HepG2 (cell line): ENCODE results near the gene ARHGAP22. TPM values are rescaled to one million over a fixed set of nuclear protein-coding genes. Genes with fewer than 3 reads are reported as not detected.

Experiments used
- ATAC-seq: fragments of 200-7000 bp; cut with Tn5 transposase; 3 replicates; pipeline ENCODE4 v1.9.1; 2020; ENCODE audit warnings: mild to moderate bottlenecking, moderate library complexity
- BruUV-seq: library from RNA; stranded (reverse); fragments of 400-500 nt; replicated peaks from 2 replicates; lab custom pipeline; 2021; lab: Mats Ljungman, UMichigan
- CTCF ChIA-PET: fragments of 300-600 bp; formaldehyde crosslinking; extraction: SDS; loops from one replicate; lab custom pipeline; 2021; ENCODE audit warnings: low total read pairs, inconsistent platforms, low intra/inter-chr PET ratio; lab: Yijun Ruan, JAX
- POLR2A ChIA-PET: fragments of 350-600 bp; sonication (Branson Sonifier 250); formaldehyde crosslinking; loops from one replicate; lab custom pipeline; 2020; ENCODE audit warnings: antibody characterized with exemption, inconsistent platforms; lab: Yijun Ruan, JAX
- DNase-seq: peaks from one replicate; pipeline ENCODE4 v3.0.0-alpha.2; 2015; ENCODE audit warnings: low spot score
- FAIRE-seq: peaks from 3 replicates; lab custom pipeline; 2011; peaks lifted over from hg19 to GRCh38; lab: Jason Lieb, UNC
- H2AFZ ChIP-seq: one replicate; pipeline ENCODE4 v1.6.1; 2011; ENCODE audit warnings: low read length, inconsistent platforms
- H3K27ac ChIP-seq: fragments of 300-600 bp; 3 replicates; pipeline ENCODE4 v1.8.0; 2011; ENCODE audit warnings: mixed run types, mild to moderate bottlenecking, mixed read lengths, low read length, inconsistent platforms; ENCODE audit not compliant: insufficient read depth; ENCODE audit errors: extremely low read length
- H3K27me3 ChIP-seq, 2 experiments: fragments of 200-600 bp in 1 of 2; 2 replicates in 1 of 2; 3 replicates in 1 of 2; pipeline versions ENCODE4 v1.6.0 to v1.8.0; 2011; ENCODE audit warnings: low read length in 2 of 2, mild to moderate bottlenecking in 2 of 2, moderate library complexity in 2 of 2, inconsistent platforms in 1 of 2; ENCODE audit not compliant: insufficient read depth in 2 of 2, control insufficient read depth in 1 of 2
- H3K36me3 ChIP-seq, 2 experiments: fragments of 200-600 bp in 1 of 2; replicated peaks in 1 of 2; 2 replicates in 1 of 2; 3 replicates in 1 of 2; pipeline versions ENCODE4 v1.5.1 to v1.8.0; 2011; ENCODE audit warnings: low read length in 2 of 2, inconsistent platforms in 1 of 2; ENCODE audit not compliant: insufficient read depth in 2 of 2, control insufficient read depth in 1 of 2
- H3K4me1 ChIP-seq: 2 replicates; pipeline ENCODE4 v1.5.1; 2012; ENCODE audit warnings: low read length, inconsistent platforms; ENCODE audit not compliant: insufficient read depth
- H3K4me2 ChIP-seq: 2 replicates; pipeline ENCODE4 v1.6.0; 2011; ENCODE audit warnings: low read depth, low read length, inconsistent platforms
- H3K4me3 ChIP-seq, 3 experiments: fragments of 200-600 bp in 1 of 3; sonication (generic), shearing (Covaris generic) in 1 of 3; replicated peaks in 1 of 3; 2 replicates each; pipeline ENCODE4 v1.5.1; 2011 to 2016; ENCODE audit warnings: low read length in 3 of 3, inconsistent platforms in 2 of 3, low read depth in 2 of 3, mild to moderate bottlenecking in 2 of 3, control low read depth in 1 of 3, mixed read lengths in 1 of 3; ENCODE audit not compliant: insufficient read depth in 1 of 3
- H3K79me2 ChIP-seq: one replicate; pipeline ENCODE4 v1.6.1; 2011; ENCODE audit warnings: low read length, inconsistent platforms; ENCODE audit not compliant: insufficient read depth
- H3K9ac ChIP-seq: 2 replicates; pipeline ENCODE4 v1.6.0; 2011; ENCODE audit warnings: mild to moderate bottlenecking, low read depth, low read length, inconsistent platforms; ENCODE audit not compliant: insufficient read depth
- H3K9me3 ChIP-seq: 2 replicates; pipeline ENCODE4 v1.5.1; 2012; ENCODE audit warnings: mild to moderate bottlenecking, low read length
- H4K20me1 ChIP-seq: 2 replicates; pipeline ENCODE4 v1.6.0; 2011; ENCODE audit warnings: inconsistent platforms, mild to moderate bottlenecking, low read length, moderate library complexity; ENCODE audit not compliant: insufficient read depth
- AKNA ChIP-seq: sonication (generic); formaldehyde crosslinking; IDR thresholded peaks from 2 replicates; pipeline ENCODE4 v1.4.0; 2020; ENCODE audit warnings: missing genetic modification reagents, borderline replicate concordance
- DMTF1 ChIP-seq: sonication (generic); formaldehyde crosslinking; IDR thresholded peaks from 2 replicates; pipeline ENCODE4 v1.4.0; 2020; ENCODE audit warnings: mild to moderate bottlenecking, missing genetic modification reagents
- GPN1 ChIP-seq: sonication (generic); formaldehyde crosslinking; IDR thresholded peaks from 2 replicates; pipeline ENCODE4 v1.5.1; 2020; ENCODE audit warnings: missing genetic modification reagents, borderline replicate concordance
- KDM4B ChIP-seq: sonication (generic); formaldehyde crosslinking; IDR thresholded peaks from 2 replicates; pipeline ENCODE4 v1.4.0; 2020; ENCODE audit warnings: missing genetic modification reagents
- NFAT5 ChIP-seq: sonication (generic); formaldehyde crosslinking; IDR thresholded peaks from 2 replicates; pipeline ENCODE4 v1.4.0; 2020; ENCODE audit warnings: missing genetic modification reagents
- TOPORS ChIP-seq: sonication (generic); formaldehyde crosslinking; IDR thresholded peaks from 2 replicates; pipeline ENCODE4 v1.8.0; 2023; ENCODE audit warnings: mild to moderate bottlenecking, missing genetic modification reagents
- ZNF256 ChIP-seq: sonication (generic); formaldehyde crosslinking; conservative IDR thresholded peaks from 2 replicates; pipeline ENCODE4 v1.4.0; 2020; ENCODE audit warnings: missing genetic modification reagents
- ZNF878 ChIP-seq: sonication (generic); formaldehyde crosslinking; IDR thresholded peaks from 2 replicates; pipeline ENCODE4 v1.8.1; 2023; ENCODE audit warnings: mild to moderate bottlenecking, missing genetic modification reagents, moderate library complexity
- WGBS: methylation state at CpG from one replicate; pipeline ENCODE4 v1.1.6; 2017; ENCODE audit warnings: low lambda C conversion rate; 5-methylcytosine and 5-hydroxymethylcytosine counted together
- in situ Hi-C: cut with HindIII; loops from 2 replicates; pipeline ENCODE4 v1.10.0; 2017; ENCODE audit warnings: low pct_unique_long_range_greater_than_20kb; ENCODE audit not compliant: extremely low pct_ligation_motif_present
- intact Hi-C: fragments of 100-400 bp; cut with micrococcal nuclease; formaldehyde crosslinking; loops from one replicate; pipeline ENCODE4 v1.10.0; 2022; ENCODE audit not compliant: unreplicated experiment
- polyA plus RNA-seq, 8 experiments: library from polyadenylated mRNA; depleted of rRNA in 3 of 8; stranded (reverse) in 7 of 8; unstranded in 1 of 8; fragments of >200 nt; fragmentation: Illumina TruSeq in 4 of 8; extraction: Trizol in 4 of 8; gene quantifications; 2 replicates each; pipeline versions ENCODE4 v1.2.1 to v1.2.3, GENCODE V29; 2011 to 2016; ENCODE audit warnings: low read depth in 4 of 8, missing spikeins in 1 of 8, mixed read lengths in 1 of 8; ENCODE audit not compliant: insufficient read depth in 1 of 8
- total RNA-seq, 5 experiments: library from RNA; depleted of rRNA; stranded (reverse); fragments of >200 nt; fragmentation: Illumina TruSeq; extraction: Trizol; gene quantifications; 2 replicates each; pipeline ENCODE4 v1.2.3, GENCODE V29; 2016; ENCODE audit warnings: low read depth in 1 of 5

Gene ARHGAP22
- total and polyA plus RNA-seq, 2 of the 13 experiments (the other 11 are each of a cell fraction or from before 2014, with no cell fraction given): 0.08 to 0.38 TPM

- WGBS: 0% methylated on average over 1 of the region's 1 CpG
- H3K4me2 ChIP-seq: no peak overlapping the region
- ChIA-PET CTCF (no interaction called here), POLR2A (no interaction called here)
- intact Hi-C loops: no loop called here
- H4K20me1 ChIP-seq: no peaks in the 10 kb centered on the region
- FAIRE-seq (no peak), ATAC-seq (no peak), DNase-seq (no peak)
- in situ Hi-C loops: no loop called here
- no peak overlapping the region for H2AFZ ChIP-seq
- no peaks in the 10 kb centered on the region for H3K36me3 ChIP-seq
- no peaks in the 10 kb centered on the region for H3K9me3 ChIP-seq
- no peaks in the 10 kb centered on the region for H3K27me3 ChIP-seq
- H3K27ac ChIP-seq: no peak overlapping the region
- peaks cover 10% of the 10 kb centered on the region for H3K4me1 ChIP-seq
- BruUV-seq: no TSS peak
- H3K4me3 ChIP-seq: no peak overlapping the region
- H3K9ac ChIP-seq: no peak overlapping the region
- H3K79me2 ChIP-seq: no peaks in the 10 kb centered on the region
- TF ChIP-seq ZNF256 (CRISPR knock-in tag): no peak
- no peak for TF ChIP-seq DMTF1
- no peak for TF ChIP-seq AKNA (CRISPR knock-in tag)
- TF ChIP-seq NFAT5 (CRISPR knock-in tag): no peak
- no peak for TF ChIP-seq GPN1
- TF ChIP-seq KDM4B (CRISPR knock-in tag): no peak
- no peak for TF ChIP-seq TOPORS
- TF ChIP-seq ZNF878: no peak
These were observed 117.6 kb downstream of the ARHGAP22 start for GRCh38 chr10:48487244-48487643.
